ENCODE results near the gene ARL6IP5. TPM values are rescaled to one million over a fixed set of nuclear protein-coding genes. Genes with fewer than 3 reads are reported as not detected.

Gene ARL6IP5
- total and polyA plus RNA-seq, 11 donors, result 164 to 256 (median 214) TPM

DNA sequence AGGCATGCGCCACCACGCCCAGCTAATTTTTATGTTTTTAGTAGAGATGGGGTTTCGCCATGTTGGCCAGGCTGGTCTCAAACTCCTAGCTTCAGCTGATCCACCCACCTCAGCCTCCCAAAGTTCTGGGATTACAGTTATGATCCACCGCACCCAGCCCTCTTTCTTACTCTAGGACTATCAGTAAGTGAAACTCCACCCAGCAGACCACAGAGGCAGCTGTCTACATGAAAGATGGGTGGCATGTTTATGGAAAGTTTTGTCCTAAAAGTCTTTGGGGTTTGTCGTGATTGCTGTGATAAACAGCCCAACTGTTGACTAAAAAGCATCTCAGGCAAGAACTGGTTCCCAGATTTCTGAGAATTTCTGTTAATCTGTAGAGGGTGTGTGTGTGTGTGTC lies 10.9 kb downstream of the ARL6IP5 start:
- no peak for ATAC-seq
- no peak for DNase-seq
- intact Hi-C loops (cut with DNase I), result no loop called here
- H3K27ac ChIP-seq, result peak overlapping the region in 10 of 12 donors; percentile 29 to 99 (median 55)
- WGBS, 4 donors, result 76 to 81% (median 78%) methylated on average over 5 of the region's 5 CpGs
- no peak overlapping the region for H3K4me3 ChIP-seq
- H3K36me3 ChIP-seq, result peaks cover 0 to 54% (median 9%) of the 10 kb centered on the region in 9 donors
- no peaks in the 10 kb centered on the region for H3K27me3 ChIP-seq
- peaks cover 4 to 95% (median 80%) of the 10 kb centered on the region in 12 donors for H3K4me1 ChIP-seq
- H3K9me3 ChIP-seq, result no peaks in the 10 kb centered on the region
- TF ChIP-seq, protein P1, sequence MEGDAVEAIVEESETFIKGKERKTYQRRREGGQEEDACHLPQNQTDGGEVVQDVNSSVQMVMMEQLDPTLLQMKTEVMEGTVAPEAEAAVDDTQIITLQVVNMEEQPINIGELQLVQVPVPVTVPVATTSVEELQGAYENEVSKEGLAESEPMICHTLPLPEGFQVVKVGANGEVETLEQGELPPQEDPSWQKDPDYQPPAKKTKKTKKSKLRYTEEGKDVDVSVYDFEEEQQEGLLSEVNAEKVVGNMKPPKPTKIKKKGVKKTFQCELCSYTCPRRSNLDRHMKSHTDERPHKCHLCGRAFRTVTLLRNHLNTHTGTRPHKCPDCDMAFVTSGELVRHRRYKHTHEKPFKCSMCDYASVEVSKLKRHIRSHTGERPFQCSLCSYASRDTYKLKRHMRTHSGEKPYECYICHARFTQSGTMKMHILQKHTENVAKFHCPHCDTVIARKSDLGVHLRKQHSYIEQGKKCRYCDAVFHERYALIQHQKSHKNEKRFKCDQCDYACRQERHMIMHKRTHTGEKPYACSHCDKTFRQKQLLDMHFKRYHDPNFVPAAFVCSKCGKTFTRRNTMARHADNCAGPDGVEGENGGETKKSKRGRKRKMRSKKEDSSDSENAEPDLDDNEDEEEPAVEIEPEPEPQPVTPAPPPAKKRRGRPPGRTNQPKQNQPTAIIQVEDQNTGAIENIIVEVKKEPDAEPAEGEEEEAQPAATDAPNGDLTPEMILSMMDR (IDR thresholded peaks at IDR 0.05), result no peak
- no peak for TF ChIP-seq POLR2A (IDR thresholded peaks at IDR 0.05)

DNA sequence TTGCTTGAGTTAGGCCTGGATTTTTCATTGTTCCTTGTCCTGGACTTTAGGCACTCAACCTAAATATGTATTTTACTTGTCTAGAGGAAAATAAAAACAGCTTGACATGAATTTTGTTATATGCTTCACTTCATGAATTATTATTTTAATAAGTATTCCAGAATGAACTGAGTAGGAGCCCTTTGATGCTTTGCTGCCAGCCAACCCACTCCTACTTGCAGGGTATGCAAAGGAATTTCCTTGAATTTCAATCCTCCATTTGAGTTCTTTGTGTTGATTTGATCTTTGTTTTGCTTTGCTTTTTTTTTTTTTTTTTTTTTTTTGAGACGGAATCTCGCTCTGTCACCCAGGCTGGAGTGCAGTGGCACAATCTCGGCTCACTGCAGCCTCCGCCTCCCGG lies 11.6 kb downstream of the ARL6IP5 start:
- Histone ChIP-seq H3K4me3 (no peak overlapping the region), H3K27ac (peak overlapping the region in 10 of 12 donors; percentile 29 to 99 (median 55)), H3K4me1 (peaks cover 4 to 91% (median 79%) of the 10 kb centered on the region in 12 donors), H3K27me3 (no peaks in the 10 kb centered on the region), H3K9me3 (no peaks in the 10 kb centered on the region), H3K36me3 (peaks cover 0 to 49% (median 12%) of the 10 kb centered on the region in 9 donors)
- no peak for TF ChIP-seq POLR2A (IDR thresholded peaks at IDR 0.05)
- TF ChIP-seq, protein P1 (IDR thresholded peaks at IDR 0.05), result no peak
- WGBS, 4 donors, result 76 to 85% (median 80%) methylated on average over 4 to 5 of the region's 5 CpGs
- ATAC-seq (no peak), DNase-seq (no peak)
- intact Hi-C loops (cut with DNase I), result no loop called here

GRCh38 chr3:69097407-69098086 lies 12.8 kb downstream of the ARL6IP5 start:
- Histone ChIP-seq H3K27me3 (no peaks in the 10 kb centered on the region), H3K9me3 (no peaks in the 10 kb centered on the region), H3K27ac (peak overlapping the region in 4 of 12 donors; percentile 15 to 65 (median 30)), H3K4me3 (no peak overlapping the region), H3K4me1 (peaks cover 0 to 87% (median 72%) of the 10 kb centered on the region in 12 donors), H3K36me3 (peaks cover 0 to 60% (median 24%) of the 10 kb centered on the region in 9 donors)
- intact Hi-C loops (cut with DNase I), result no loop called here
- DNase-seq (no peak), ATAC-seq (no peak)
- 88 to 92% (median 90%) methylated on average over 9 of the region's 9 CpGs for WGBS, 4 donors
- TF ChIP-seq POLR2A (IDR thresholded peaks at IDR 0.05), result no peak
- TF ChIP-seq, protein P1 (IDR thresholded peaks at IDR 0.05), result no peak

GRCh38 chr3:69099576-69099975 lies 14.8 kb downstream of the ARL6IP5 start:
- WGBS, 4 donors, result 61 to 76% (median 65%) methylated on average over 4 of the region's 4 CpGs
- TF ChIP-seq, protein P1 (IDR thresholded peaks at IDR 0.05), result no peak
- TF ChIP-seq POLR2A (IDR thresholded peaks at IDR 0.05), result no peak
- ATAC-seq, result peak in 3 of 4 donors; percentile 35 to 41 (median 37)
- peaks cover 0 to 87% (median 67%) of the 10 kb centered on the region in 12 donors for H3K4me1 ChIP-seq
- no peak overlapping the region for H3K4me3 ChIP-seq
- no peaks in the 10 kb centered on the region for H3K27me3 ChIP-seq
- H3K27ac ChIP-seq, result peak overlapping the region in 11 of 12 donors; percentile 5 to 67 (median 45)
- H3K36me3 ChIP-seq, result peaks cover 0 to 71% (median 35%) of the 10 kb centered on the region in 9 donors
- intact Hi-C loops (cut with DNase I), result no loop called here
- DNase-seq, result no peak
- no peaks in the 10 kb centered on the region for H3K9me3 ChIP-seq
